ENCODE measurements around the gene KCNIP3. TPM values are rescaled to one million over a fixed set of nuclear protein-coding genes. Genes with fewer than 3 reads are reported as not detected.

The KCNIP3 gene
- total and polyA plus RNA-seq, 9 of the 15 experiments (the other 6 are each of a cell fraction or from before 2014, with no cell fraction given): 0.04 TPM; not detected in 8

- no peak overlapping the region for H2AFZ ChIP-seq (ENCODE audit: low read depth, low read length)
- H3K27me3 ChIP-seq (ENCODE audit: control insufficient read depth in 2 of 2, insufficient read depth in 2 of 2, low read length in 2 of 2): peaks cover 6 to 67% of the 10 kb centered on the region in 2 experiments; a peak in 4 of 5 replicates
- peaks cover 0 to 5% of the 10 kb centered on the region in 2 experiments; a peak in 1 of 5 replicates for H3K4me1 ChIP-seq (replicated peaks in 1 of 2; ENCODE audit: control insufficient read depth in 2 of 2, insufficient read depth in 2 of 2, low read length in 2 of 2)
- ATAC-seq (no peak), DNase-seq (ENCODE audit: extremely low read depth in 1 of 4, low spot score in 3 of 4) (no peak), FAIRE-seq (no peak)
- no peak overlapping the region for H3K4me2 ChIP-seq (ENCODE audit: insufficient read depth, low read length)
- H3K79me2 ChIP-seq (ENCODE audit: control insufficient read depth, insufficient read depth, low read length): no peaks in the 10 kb centered on the region
- H3K9ac ChIP-seq (ENCODE audit: insufficient read depth in 1 of 2, low read depth in 2 of 2, low read length in 2 of 2): no peak overlapping the region
- ChIA-PET CTCF (ENCODE audit: low intra/inter-chr PET ratio) (no interaction called here), POLR2A (interaction anchor here (1.5 kb wide), 1 partner anchor 9 kb away, joined by 5 read pairs; no protein-coding TSS in a partner anchor)
- H3K27ac ChIP-seq (ENCODE audit: extremely low read depth, low read depth, low read length): no peak overlapping the region
- no peak overlapping the region for H3K4me3 ChIP-seq
- intact Hi-C loops (cut with micrococcal nuclease) (no loop called here), in situ Hi-C loops (cut with MboI) (no loop called here)
- no peaks in the 10 kb centered on the region for H3K9me3 ChIP-seq (replicated peaks; ENCODE audit: control insufficient read depth, insufficient read depth, low read depth, low read length)
- no peaks in the 10 kb centered on the region for H3K9me1 ChIP-seq (ENCODE audit: control insufficient read depth, insufficient read depth, low read length)
- no peaks in the 10 kb centered on the region for H3K36me3 ChIP-seq (ENCODE audit: control insufficient read depth, insufficient read depth, low read length)
- under 1% methylated on average over 24 of the region's 24 CpGs for WGBS (ENCODE audit: insufficient coverage, low coverage, missing lambda C conversion rate)
- peaks cover 9% of the 10 kb centered on the region for H4K20me1 ChIP-seq (replicated peaks; ENCODE audit: control insufficient read depth, insufficient read depth, low read length)
- no TSS peak for BruUV-seq (replicated peaks)
- TF ChIP-seq KAT2B (IDR thresholded peaks at IDR 0.05; ENCODE audit: low read depth, low read length) (no peak), ZNF639 (CRISPR knock-in tag; conservative IDR thresholded peaks at IDR 0.05 in 1 of 2, IDR thresholded peaks at IDR 0.05 in 1 of 2) (no peak), ZBTB40 (IDR thresholded peaks at IDR 0.05) (no peak), ZBTB40 (CRISPR knock-in tag; IDR thresholded peaks at IDR 0.05) (no peak), SMAD1 (IDR thresholded peaks at IDR 0.05; ENCODE audit: low read depth, low read length, partially characterized antibody) (no peak), RFX1 (IDR thresholded peaks at IDR 0.05) (no peak), CBFA2T2 (conservative IDR thresholded peaks at IDR 0.05) (0 out of 2 replicates have a peak, but pooled peaks have one; percentile 8), ZZZ3 (IDR thresholded peaks at IDR 0.05) (no peak), NELFE (IDR thresholded peaks at IDR 0.05; ENCODE audit: insufficient read depth, insufficient read length) (no peak), ZNF408 (CRISPR knock-in tag; IDR thresholded peaks at IDR 0.05; ENCODE audit: low read depth) (no peak), ZNF133 (CRISPR knock-in tag; IDR thresholded peaks at IDR 0.05) (no peak), HMG20A (CRISPR knock-in tag; conservative IDR thresholded peaks at IDR 0.05) (no peak)
These were observed 15.5 kb downstream of the KCNIP3 start for GRCh38 chr2:95312543-95313201.

Data from K562 (cell line).